Spleen (tissue), 11 donors: ENCODE results near the gene PRSS8. TPM values are rescaled to one million over a fixed set of nuclear protein-coding genes. Genes with fewer than 3 reads are reported as not detected.
"Not testable (repeated sequence)": the region's sequence is repeated elsewhere in the genome, so short reads cannot be mapped to it uniquely, and the experiment has no call there.

Experiments used
- DNase-seq: peaks from one replicate; pipeline ENCODE4 v3.0.0-alpha.2; 2020
- H3K27ac ChIP-seq, 8 donors: fragments of 200-600 bp; sonication (generic) in 7 of 8; 1 replicate in 4 of 8; 2 replicates in 4 of 8; pipeline versions ENCODE4 v1.5.0 to v1.8.0; 2016 to 2021; ENCODE audit warnings: inconsistent platforms in 4 of 8, mild to moderate bottlenecking in 4 of 8, moderate library complexity in 1 of 8
- H3K27me3 ChIP-seq, 7 donors: fragments of 200-600 bp; sonication (generic) in 6 of 7; replicated peaks in 1 of 7; 1 replicate in 4 of 7; 2 replicates in 3 of 7; pipeline versions ENCODE4 v1.5.0 to v1.8.0; 2016 to 2021; ENCODE audit warnings: inconsistent platforms in 3 of 7, mild to moderate bottlenecking in 1 of 7
- H3K36me3 ChIP-seq, 6 donors: fragments of 200-600 bp; sonication (generic) in 5 of 6; 1 replicate in 4 of 6; 2 replicates in 2 of 6; pipeline versions ENCODE4 v1.5.0 to v1.8.0; 2016 to 2021; ENCODE audit warnings: inconsistent platforms in 2 of 6
- H3K4me1 ChIP-seq, 6 donors: fragments of 200-600 bp; sonication (generic) in 5 of 6; 1 replicate in 3 of 6; 2 replicates in 3 of 6; pipeline versions ENCODE4 v1.5.0 to v1.8.0; 2016 to 2021; ENCODE audit warnings: inconsistent platforms in 3 of 6
- H3K4me3 ChIP-seq, 8 donors: fragments of 200-600 bp; sonication (generic) in 7 of 8; 1 replicate in 4 of 8; 2 replicates in 4 of 8; pipeline versions ENCODE4 v1.5.0 to v1.8.0; 2016 to 2021; ENCODE audit warnings: inconsistent platforms in 4 of 8, mild to moderate bottlenecking in 4 of 8, moderate library complexity in 2 of 8
- H3K9me3 ChIP-seq, 8 donors: fragments of 200-600 bp; sonication (generic) in 7 of 8; 1 replicate in 4 of 8; 2 replicates in 4 of 8; pipeline versions ENCODE4 v1.5.0 to v1.8.0; 2016 to 2021; ENCODE audit warnings: inconsistent platforms in 4 of 8
- CTCF ChIP-seq, 11 experiments: fragments of 200-600 bp in 7 of 11; fragments of 450-650 bp in 4 of 11; sonication (generic) in 4 of 11; IDR thresholded peaks in 8 of 11; conservative IDR thresholded peaks in 3 of 11; 1 replicate in 7 of 11; 2 replicates in 4 of 11; pipeline versions ENCODE4 v1.4.0 to v1.8.0; 2016 to 2021; ENCODE audit warnings: antibody characterized with exemption in 11 of 11, inconsistent platforms in 4 of 11, mild to moderate bottlenecking in 1 of 11
- POLR2A ChIP-seq, 3 donors: fragments of 450-650 bp; IDR thresholded peaks; one replicate each; pipeline ENCODE4 v1.5.1; 2017; ENCODE audit warnings: antibody characterized with exemption in 3 of 3, mild to moderate bottlenecking in 1 of 3
- POLR2AphosphoS5 ChIP-seq, 3 donors: sonication (generic); formaldehyde crosslinking; IDR thresholded peaks; one replicate each; pipeline ENCODE4 v1.5.1; 2017; ENCODE audit warnings: antibody characterized with exemption in 3 of 3
- WGBS, 5 donors: extraction: QIAGEN DNeasy Blood & Tissue Kit in 3 of 5; methylation state at CpG; one replicate each; pipeline versions ENCODE4 v1.1.5 to v1.1.7; 2013 to 2018; 5-methylcytosine and 5-hydroxymethylcytosine counted together
- intact Hi-C: fragments of 100-400 bp; cut with DNase I; formaldehyde crosslinking; loops from one replicate; pipeline ENCODE4 v1.15.0; 2023; ENCODE audit warnings: low total_unique reads
- polyA plus RNA-seq, 3 donors: library from polyadenylated mRNA; stranded (reverse); fragments of 200-250 nt; gene quantifications; one replicate each; pipeline ENCODE4 v1.2.1, GENCODE V29; 2013
- total RNA-seq, 7 donors: library from RNA; depleted of rRNA in 3 of 7; stranded (reverse); fragments of >200 nt in 3 of 7; fragmentation: NEBNext Ultra II Directional in 4 of 7; extraction: Animal tissue kit (Norgen Biotek cat#: 25700) in 4 of 7; gene quantifications; one replicate each; pipeline versions ENCODE4 v1.1.0 to v1.2.1, GENCODE V29; 2016 to 2021
- donor health status: healthy with polysubstance abuse.
- donor health status: DM: no; HTN: no; CAD: no; lungs with moderate emphysema.
- donor health status: DM: no; HTN: no; CAD: no.
- donor health status: Bipolar disorder and iron deficiency.
- donor health status: healthy.
- donor health status: DM: no; HTN: no; CAD: no.
- donor health status: DM: yes; HTN: yes; CAD: no.

Gene PRSS8
- total and polyA plus RNA-seq, 10 donors = 0.07 to 0.19 (median 0.15) TPM; not detected in 7

GRCh38 chr16:31157136-31157535 lies 21.6 kb upstream of the PRSS8 start:
- TF ChIP-seq POLR2A (IDR thresholded peaks at IDR 0.05) = no peak
- TF ChIP-seq CTCF (IDR thresholded peaks at IDR 0.05 in 8 of 11, conservative IDR thresholded peaks at IDR 0.05 in 3 of 11) = no peak
- no peak for TF ChIP-seq POLR2AphosphoS5 (IDR thresholded peaks at IDR 0.05)
- peak overlapping the region in 1 of 8 donors; percentile 14 for H3K4me3 ChIP-seq
- no peaks in the 10 kb centered on the region for H3K36me3 ChIP-seq
- DNase-seq = no peak
- no peaks in the 10 kb centered on the region for H3K9me3 ChIP-seq
- WGBS, 5 donors = 11 to 34% (median 18%) methylated on average over 8 of the region's 8 CpGs
- H3K27me3 ChIP-seq = peaks cover 0 to 18% (median 0%) of the 10 kb centered on the region in 7 donors
- H3K27ac ChIP-seq = no peak overlapping the region
- intact Hi-C loops = no loop called here
- peaks cover 0 to 9% (median 3%) of the 10 kb centered on the region in 6 donors for H3K4me1 ChIP-seq

DNA sequence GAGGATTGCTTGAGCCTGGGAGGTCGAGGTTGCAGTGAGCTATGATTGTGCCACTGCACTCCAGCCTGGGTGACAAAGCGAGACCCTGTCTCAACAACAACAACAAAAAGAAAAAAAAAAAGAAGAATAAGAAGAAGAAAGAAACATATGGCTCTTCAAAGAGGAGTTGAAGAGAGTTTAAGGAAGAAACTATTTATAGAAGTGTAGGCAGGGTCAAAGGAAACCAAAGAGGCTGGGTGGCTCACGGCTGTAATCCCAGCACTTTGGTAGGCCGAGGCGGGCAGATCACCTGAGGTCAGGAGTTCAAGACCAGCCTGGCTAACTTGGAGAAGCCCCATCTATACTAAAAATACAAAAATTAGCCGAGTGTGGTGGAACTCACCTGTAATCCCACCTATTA lies 15.4 kb upstream of the PRSS8 start:
- H3K4me3 ChIP-seq, H3K9me3 ChIP-seq, H3K27ac ChIP-seq, intact Hi-C loops, DNase-seq, H3K36me3 ChIP-seq: not testable (repeated sequence)
- peaks cover 0 to 21% (median 0%) of the 10 kb centered on the region in 7 donors for H3K27me3 ChIP-seq
- H3K4me1 ChIP-seq = peaks cover 0 to 22% (median 3%) of the 10 kb centered on the region in 6 donors
- 47 to 58% (median 52%) methylated on average over 6 of the region's 6 CpGs for WGBS, 5 donors

GRCh38 chr16:31149894-31150890 lies 14.7 kb upstream of the PRSS8 start, which contains the start of gene PRSS36:
PRSS36 (minus strand) TSS chr16:31150066; CDS start chr16:31150035, 31 bp downstream.
- Histone ChIP-seq H3K36me3 (no peaks in the 10 kb centered on the region), H3K4me3 (no peak within 1 kb of the TSS), H3K27me3 (peaks cover 0 to 21% (median 0%) of the 10 kb centered on the region in 7 donors), H3K4me1 (peaks cover 0 to 22% (median 3%) of the 10 kb centered on the region in 6 donors), H3K9me3 (no peaks in the 10 kb centered on the region), H3K27ac (no peak within 1 kb of the TSS)
- WGBS, 5 donors = 74 to 85% (median 81%) methylated on average over 11 of the region's 11 CpGs
- DNase-seq = no peak
- TF ChIP-seq CTCF (IDR thresholded peaks at IDR 0.05 in 8 of 11, conservative IDR thresholded peaks at IDR 0.05 in 3 of 11) (no peak), POLR2A (IDR thresholded peaks at IDR 0.05) (no peak), POLR2AphosphoS5 (IDR thresholded peaks at IDR 0.05) (no peak)
- intact Hi-C loops = no loop called here

DNA sequence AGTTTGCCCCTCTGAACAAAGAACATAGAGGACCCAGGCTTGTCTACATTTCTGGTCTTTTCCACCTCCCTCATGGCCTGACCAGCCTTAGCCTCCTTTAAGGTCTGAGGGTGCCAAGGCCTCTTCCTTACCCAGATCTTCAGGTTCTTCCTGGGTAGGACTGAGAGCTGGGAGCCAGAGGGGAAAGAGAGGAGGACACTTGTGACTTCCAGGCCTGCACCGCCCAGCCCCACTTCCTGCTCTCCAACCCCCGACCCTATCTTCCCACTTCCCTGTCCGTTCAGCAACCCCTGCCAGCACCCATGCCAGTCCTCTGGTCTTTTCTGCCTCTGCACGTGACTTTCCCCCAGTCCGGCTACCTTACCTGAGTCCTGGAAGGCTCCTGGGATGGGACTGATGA lies 13.8 kb upstream of the PRSS8 start:
- intact Hi-C loops = no loop called here
- no peaks in the 10 kb centered on the region for H3K36me3 ChIP-seq
- no peak overlapping the region for H3K4me3 ChIP-seq
- H3K27ac ChIP-seq = no peak overlapping the region
- TF ChIP-seq CTCF (IDR thresholded peaks at IDR 0.05 in 8 of 11, conservative IDR thresholded peaks at IDR 0.05 in 3 of 11) = no peak
- no peaks in the 10 kb centered on the region for H3K9me3 ChIP-seq
- peaks cover 0 to 21% (median 0%) of the 10 kb centered on the region in 7 donors for H3K27me3 ChIP-seq
- DNase-seq = no peak
- WGBS, 5 donors = 40 to 60% (median 56%) methylated on average over 5 of the region's 5 CpGs
- H3K4me1 ChIP-seq = peaks cover 0 to 22% (median 3%) of the 10 kb centered on the region in 6 donors
